ENCODE results near the gene FCRL5.

FCRL5 gene

DNA sequence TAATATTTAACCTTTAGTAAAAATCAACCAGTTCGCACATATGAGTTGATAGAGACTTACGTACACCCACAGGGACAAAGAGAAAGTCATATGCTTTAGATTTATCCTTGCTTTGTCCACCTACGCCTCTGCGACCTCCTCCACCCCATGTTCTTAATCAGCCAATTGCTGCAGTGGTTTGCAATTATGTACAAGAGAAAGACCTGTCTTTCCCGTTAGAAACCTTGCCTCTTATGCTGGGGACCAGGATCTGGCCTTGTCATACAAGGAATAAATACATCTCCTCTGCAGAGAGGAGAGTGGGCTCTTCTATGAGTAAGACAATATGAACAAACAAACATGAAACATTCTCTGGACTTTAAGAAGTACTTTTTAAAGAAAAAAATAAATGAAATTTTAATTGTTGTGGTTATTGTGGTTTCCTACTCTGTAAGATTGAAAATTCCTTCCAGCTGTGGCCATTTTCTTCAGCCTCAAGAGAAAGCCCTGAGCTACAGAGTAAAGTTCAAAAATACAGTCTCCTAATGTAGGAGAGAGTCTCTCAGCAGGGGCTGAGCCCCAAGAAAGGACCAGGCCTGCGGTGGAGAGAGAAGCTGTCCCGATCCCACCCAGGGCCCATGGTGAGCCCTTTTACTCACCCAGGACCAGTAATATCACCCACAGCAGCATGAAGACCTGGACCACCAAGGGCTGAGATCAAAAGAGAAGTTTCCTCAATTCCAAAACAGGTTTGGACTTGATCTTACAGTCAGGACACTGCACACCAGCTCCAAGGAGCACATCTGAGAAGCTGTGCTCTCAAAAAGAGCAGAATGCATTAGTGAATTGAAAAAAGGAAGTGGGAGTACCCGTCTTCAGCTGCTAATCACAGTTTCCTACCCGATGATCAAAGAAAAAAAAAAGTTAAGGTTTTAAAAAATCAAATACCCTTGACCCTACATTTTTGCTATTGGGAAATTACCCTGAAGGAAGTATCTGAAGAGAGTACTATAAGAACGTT lies at the start of gene FCRL5:
FCRL5 (minus strand) TSS at position 822 of the 1,000 bp plus-strand sequence; CDS start at position 669, 153 bp downstream.
- in situ Hi-C loops (cut with HindIII; ENCODE audit: low pct_unique_long_range_greater_than_20kb, low sequenced_read_pairs): no loop called here
- no peak for TF ChIP-seq JUND (IDR thresholded peaks at IDR 0.05; ENCODE audit: low read depth)
- DNase-seq (ENCODE audit: low read depth in 1 of 2, low spot score in 1 of 2): no peak

DNA sequence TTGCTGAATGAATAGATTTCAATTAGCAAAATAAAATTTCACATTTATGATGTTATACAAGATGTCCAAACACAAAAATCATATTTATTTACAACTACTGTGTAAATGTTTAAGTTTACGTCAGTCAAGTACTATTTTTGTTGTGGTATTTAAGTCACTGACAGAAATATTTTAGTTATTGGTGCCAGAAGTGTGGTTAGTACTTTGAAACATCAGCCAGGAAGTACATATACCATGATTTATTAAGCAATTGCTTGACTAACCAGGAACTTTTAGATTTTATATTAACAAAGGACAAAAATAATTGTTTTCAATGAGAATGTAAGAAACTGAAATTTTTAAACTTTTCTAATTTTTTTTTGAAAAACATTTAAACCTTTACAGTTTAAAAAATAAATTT lies 47.9 kb upstream of the FCRL5 start:
- no peak for DNase-seq (ENCODE audit: low read depth in 1 of 2, low spot score in 1 of 2)
- TF ChIP-seq JUND (IDR thresholded peaks at IDR 0.05; ENCODE audit: low read depth): no peak
- in situ Hi-C loops (cut with HindIII; ENCODE audit: low pct_unique_long_range_greater_than_20kb, low sequenced_read_pairs): no loop called here

DNA sequence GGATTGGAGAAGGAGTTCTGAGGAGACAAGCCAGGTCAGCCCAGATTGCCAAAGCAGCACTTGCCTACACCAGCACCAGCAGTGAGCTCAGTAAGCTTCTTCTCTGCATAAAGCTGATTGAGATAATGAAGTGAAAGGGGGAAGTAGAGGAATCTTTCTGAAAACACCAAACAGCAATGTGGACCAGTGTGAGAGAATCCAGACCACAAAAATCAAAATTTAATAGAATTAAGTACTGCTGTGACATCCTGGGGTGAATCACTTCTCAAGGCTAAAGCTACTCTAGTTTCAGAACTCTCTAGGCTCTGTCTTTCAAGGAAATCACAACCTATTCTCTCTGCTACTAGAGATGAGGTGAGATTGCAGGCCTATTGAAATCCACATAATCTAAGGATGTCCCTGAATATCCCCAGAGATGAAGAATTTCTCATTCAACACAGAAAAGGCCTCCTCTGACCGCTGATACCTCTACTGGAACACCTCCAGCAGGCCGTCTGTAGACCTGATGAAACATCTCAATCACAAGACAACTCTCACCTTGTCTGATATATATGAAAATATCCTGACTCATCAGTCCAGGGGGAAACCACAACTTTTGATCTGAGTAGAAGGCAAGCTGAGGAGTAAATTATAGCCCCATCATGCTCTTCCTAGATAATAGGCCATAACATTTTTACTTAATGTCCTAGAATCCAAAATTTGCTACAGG lies 45.8 kb upstream of the FCRL5 start, which contains the start of gene FCRL4:
FCRL4 (minus strand) TSS at position 127 of the 709 bp plus-strand sequence. CDS start 141 bp downstream, outside the sequence.
- in situ Hi-C loops (cut with HindIII; ENCODE audit: low pct_unique_long_range_greater_than_20kb, low sequenced_read_pairs): no loop called here
- TF ChIP-seq JUND (IDR thresholded peaks at IDR 0.05; ENCODE audit: low read depth): no peak
- DNase-seq (ENCODE audit: low read depth in 1 of 2, low spot score in 1 of 2): no peak

DNA sequence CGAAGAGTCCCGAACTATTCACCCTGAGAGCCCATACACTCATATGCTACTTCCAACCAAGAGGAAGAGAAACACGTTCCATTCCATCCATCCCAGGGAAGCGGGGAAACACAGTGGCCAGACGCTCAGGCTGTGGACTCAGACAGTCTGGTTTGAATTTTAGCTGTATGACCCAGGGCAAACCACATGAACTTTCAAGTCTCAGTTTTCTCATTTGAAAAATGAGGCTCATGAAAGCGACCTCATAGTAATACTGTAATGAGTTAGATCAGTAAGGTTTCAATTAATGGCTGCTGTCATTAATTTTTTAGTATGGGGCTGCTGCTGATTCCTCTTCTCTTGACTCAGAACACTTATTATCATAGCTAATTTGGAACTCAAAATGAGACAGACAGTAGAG lies 44.1 kb upstream of the FCRL5 start:
- in situ Hi-C loops (cut with HindIII; ENCODE audit: low pct_unique_long_range_greater_than_20kb, low sequenced_read_pairs): no loop called here
- DNase-seq (ENCODE audit: low read depth in 1 of 2, low spot score in 1 of 2): no peak
- TF ChIP-seq JUND (IDR thresholded peaks at IDR 0.05; ENCODE audit: low read depth): no peak

DNA sequence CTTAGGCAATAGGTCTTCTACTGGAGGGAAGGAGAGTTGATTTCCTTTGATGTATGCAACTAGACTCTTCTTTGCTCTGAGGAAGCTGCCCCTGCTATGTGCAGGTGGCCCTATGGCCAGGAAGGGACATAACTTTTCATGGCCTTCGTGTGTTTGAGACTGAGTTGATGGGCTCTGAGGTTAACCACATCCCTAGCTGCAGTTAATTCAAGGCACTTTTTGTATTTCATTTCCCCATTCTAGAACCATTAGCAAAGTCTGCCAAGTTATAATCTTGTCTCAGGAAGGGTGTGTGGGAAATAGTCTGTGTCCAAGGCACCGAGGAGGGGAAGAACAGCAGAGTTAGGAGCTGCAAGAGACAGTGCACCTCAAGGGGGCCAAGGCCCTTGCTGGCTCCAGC lies 43.0 kb upstream of the FCRL5 start:
- DNase-seq (ENCODE audit: low read depth in 1 of 2, low spot score in 1 of 2): no peak
- TF ChIP-seq JUND (IDR thresholded peaks at IDR 0.05; ENCODE audit: low read depth): no peak
- in situ Hi-C loops (cut with HindIII; ENCODE audit: low pct_unique_long_range_greater_than_20kb, low sequenced_read_pairs): no loop called here

DNA sequence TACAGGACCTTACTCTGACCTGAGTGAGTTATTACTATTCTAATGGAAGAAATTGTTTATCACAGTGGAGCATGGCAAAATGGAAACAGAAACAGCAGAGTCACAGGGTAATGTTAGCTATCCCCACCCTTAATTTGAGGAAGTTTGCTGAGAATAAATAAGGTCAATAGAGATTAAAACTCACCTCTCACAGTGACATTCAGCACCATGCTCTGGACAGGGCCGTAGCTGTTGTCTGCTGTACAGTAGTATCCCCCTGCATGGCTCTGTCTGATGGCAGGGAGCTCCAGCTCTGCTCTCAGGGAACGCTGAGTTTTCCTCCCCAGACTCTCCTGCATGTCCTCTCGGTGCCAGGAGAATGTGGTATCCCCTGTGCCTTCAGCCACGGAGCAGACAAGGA lies 33.7 kb upstream of the FCRL5 start:
- DNase-seq (ENCODE audit: low read depth in 1 of 2, low spot score in 1 of 2): no peak
- TF ChIP-seq JUND (IDR thresholded peaks at IDR 0.05; ENCODE audit: low read depth): no peak
- in situ Hi-C loops (cut with HindIII; ENCODE audit: low pct_unique_long_range_greater_than_20kb, low sequenced_read_pairs): no loop called here

DNA sequence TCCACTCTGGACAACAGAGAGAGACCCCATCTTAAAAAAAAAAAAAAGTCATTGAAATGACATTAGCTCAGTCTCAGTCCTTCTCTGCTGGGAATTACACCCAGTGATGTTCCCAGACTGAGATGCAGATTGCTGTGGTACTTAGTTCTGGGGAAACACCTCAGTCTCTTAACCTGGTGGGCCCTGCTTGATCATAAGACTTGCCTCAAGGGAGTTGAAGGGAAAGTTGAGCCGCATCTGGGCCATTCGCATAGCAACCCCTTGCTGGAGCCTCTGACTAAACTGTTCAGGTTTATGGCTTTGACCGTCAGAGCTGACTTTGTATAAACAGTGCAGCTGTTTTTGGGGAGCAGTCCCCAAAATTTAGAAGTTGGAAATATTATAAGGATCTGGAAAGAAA lies 32.2 kb upstream of the FCRL5 start:
- DNase-seq (ENCODE audit: low read depth in 1 of 2, low spot score in 1 of 2): no peak
- in situ Hi-C loops (cut with HindIII; ENCODE audit: low pct_unique_long_range_greater_than_20kb, low sequenced_read_pairs): no loop called here
- TF ChIP-seq JUND (IDR thresholded peaks at IDR 0.05; ENCODE audit: low read depth): no peak

DNA sequence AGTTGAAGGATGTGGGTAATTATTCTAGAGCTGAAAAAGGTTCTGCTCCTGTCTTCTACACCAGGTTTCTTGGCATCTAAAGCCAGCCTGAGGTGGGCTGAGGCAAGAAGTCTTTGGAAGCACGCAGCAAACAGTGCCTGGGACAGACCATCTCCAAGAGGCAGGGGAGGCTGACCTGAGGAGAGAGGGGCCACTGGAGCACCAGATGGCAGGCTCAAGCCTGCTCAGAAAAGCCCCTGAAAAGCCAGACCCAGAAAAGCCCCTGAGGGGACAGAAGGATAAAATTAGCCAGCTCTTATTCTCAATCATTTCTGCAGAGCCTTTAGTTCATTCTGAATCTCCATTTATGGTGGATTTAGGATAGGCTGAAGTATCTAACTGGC lies 28.5 kb upstream of the FCRL5 start:
- in situ Hi-C loops (cut with HindIII; ENCODE audit: low pct_unique_long_range_greater_than_20kb, low sequenced_read_pairs): no loop called here
- no peak for TF ChIP-seq JUND (IDR thresholded peaks at IDR 0.05; ENCODE audit: low read depth)
- no peak for DNase-seq (ENCODE audit: low read depth in 1 of 2, low spot score in 1 of 2)

DNA sequence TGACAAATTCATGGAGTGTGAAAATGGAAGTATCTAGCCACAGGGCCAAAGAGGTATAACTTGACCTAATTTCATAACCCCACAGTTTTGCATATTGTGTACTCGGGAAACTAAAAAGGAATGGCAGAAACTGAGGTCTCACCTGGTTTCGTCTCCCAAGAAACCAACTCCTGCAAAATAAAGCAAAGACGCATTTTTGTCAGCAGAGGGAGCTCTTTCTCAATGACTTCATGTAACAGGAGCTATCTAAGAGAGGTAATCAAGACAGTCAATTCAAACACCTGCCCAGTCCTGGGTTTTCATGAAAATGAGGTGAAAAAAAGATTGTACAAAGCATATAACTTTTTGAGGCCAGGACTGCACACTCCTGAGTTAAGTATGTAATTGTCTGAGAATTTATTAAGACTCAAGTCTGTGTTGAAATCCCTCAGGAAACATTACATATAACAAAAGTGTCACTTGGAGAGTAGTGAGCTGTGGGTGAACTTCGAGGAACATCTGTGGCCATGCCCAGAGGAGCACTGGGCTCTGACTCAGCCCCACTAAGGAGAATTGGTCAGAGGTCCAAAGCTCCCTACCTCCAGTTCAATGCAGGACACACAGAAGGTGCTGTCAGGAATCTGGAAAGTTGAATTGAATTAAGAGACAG lies 28.0 kb upstream of the FCRL5 start:
- peak; percentile 59 to 88 for DNase-seq (ENCODE audit: low read depth in 1 of 2, low spot score in 1 of 2)
- in situ Hi-C loops (cut with HindIII; ENCODE audit: low pct_unique_long_range_greater_than_20kb, low sequenced_read_pairs): no loop called here

DNA sequence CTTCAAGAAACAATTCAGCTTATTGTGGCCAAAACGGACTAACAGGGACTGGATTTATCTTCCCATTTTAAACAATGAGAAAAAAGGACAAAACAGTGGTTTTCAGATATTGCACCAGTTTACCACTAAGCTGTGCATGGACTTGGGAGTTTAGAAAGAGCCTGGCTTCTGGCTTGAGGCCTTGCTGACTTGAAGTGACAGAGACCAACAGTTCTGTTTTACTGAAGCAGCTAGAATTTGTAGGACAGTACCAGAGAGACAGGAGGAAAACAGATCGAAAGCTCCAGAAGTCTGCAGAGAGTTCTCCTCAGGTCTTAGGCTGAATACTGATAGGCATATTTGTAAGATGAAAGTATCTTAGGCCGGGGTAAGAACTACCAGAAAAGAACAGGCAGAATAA lies 25.1 kb upstream of the FCRL5 start:
- no peak for DNase-seq (ENCODE audit: low read depth in 1 of 2, low spot score in 1 of 2)
- in situ Hi-C loops (cut with HindIII; ENCODE audit: low pct_unique_long_range_greater_than_20kb, low sequenced_read_pairs): no loop called here
- no peak for TF ChIP-seq JUND (IDR thresholded peaks at IDR 0.05; ENCODE audit: low read depth)

More for the DNA sequence above, 28.0 kb upstream of the FCRL5 start:
- TF ChIP-seq JUND (IDR thresholded peaks at IDR 0.05; ENCODE audit: low read depth): no peak

DNA sequence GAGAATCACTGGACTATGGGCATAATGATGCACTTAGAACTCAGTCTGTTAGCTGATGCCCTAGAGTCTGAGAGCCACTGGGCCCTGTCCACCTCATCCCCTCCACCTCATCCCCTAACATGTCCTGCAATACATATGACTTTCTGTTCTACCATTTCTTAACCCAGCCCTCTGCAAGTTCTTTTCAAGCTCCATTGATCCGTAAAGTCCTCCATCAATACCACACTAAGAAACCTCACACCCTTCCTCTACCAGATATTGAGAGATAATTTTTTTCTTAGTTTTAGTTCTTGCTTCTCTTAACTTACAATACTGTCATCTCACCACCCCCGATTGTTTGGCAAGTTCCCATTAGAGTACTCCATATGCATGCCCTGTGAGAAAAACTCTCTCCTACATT lies 23.4 kb upstream of the FCRL5 start:
- no peak for TF ChIP-seq JUND (IDR thresholded peaks at IDR 0.05; ENCODE audit: low read depth)
- DNase-seq (ENCODE audit: low read depth in 1 of 2, low spot score in 1 of 2): no peak
- in situ Hi-C loops (cut with HindIII; ENCODE audit: low pct_unique_long_range_greater_than_20kb, low sequenced_read_pairs): no loop called here

DNA sequence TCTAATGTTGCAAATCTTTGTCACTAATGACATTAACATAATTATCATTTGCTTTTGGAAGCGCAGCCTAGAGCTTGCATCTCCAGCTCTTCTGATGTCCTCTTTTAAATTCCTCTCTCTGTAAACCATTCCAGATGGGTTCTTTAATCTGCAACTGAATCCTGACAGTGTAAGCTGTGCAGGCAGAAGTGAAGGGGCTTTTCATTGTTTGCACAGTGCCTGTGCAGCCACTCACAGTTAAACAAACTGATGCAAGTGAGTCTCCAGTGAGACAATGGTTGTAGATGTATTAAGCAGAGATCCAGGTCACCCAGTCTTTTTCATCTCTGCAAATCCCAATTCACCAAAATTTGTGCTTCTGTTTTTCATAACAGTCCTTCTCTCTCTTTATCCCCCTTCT lies 22.5 kb upstream of the FCRL5 start:
- in situ Hi-C loops (cut with HindIII; ENCODE audit: low pct_unique_long_range_greater_than_20kb, low sequenced_read_pairs): no loop called here
- no peak for DNase-seq (ENCODE audit: low read depth in 1 of 2, low spot score in 1 of 2)
- TF ChIP-seq JUND (IDR thresholded peaks at IDR 0.05; ENCODE audit: low read depth): no peak

Data from T47D (cell line).